Mesodermal cell (in vitro differentiated cells): Measurements from ENCODE around the gene NDST4.
A peak's percentile ranks its signal among the peaks of the same experiment; 100 is the strongest.
"Not testable (repeated sequence)": the region's sequence is repeated elsewhere in the genome, so short reads cannot be mapped to it uniquely, and the experiment has no call there.

Source experiments
- H3K27ac ChIP-seq: 2 replicates; pipeline ENCODE4 v1.7.0; 2013; ENCODE audit warnings: mild to moderate bottlenecking, low read depth, low read length, moderate library complexity; ENCODE audit not compliant: severe bottlenecking
- H3K36me3 ChIP-seq: 2 replicates; pipeline ENCODE4 v1.7.1; 2013; ENCODE audit warnings: mild to moderate bottlenecking, low read length, moderate library complexity; ENCODE audit not compliant: control insufficient read depth, insufficient read depth
- H3K4me1 ChIP-seq: one replicate; pipeline ENCODE4 v1.7.1; 2013; ENCODE audit warnings: mild to moderate bottlenecking, low read length; ENCODE audit not compliant: insufficient read depth, control insufficient read depth, poor library complexity, severe bottlenecking
- H3K4me3 ChIP-seq: 2 replicates; pipeline ENCODE4 v1.7.0; 2013; ENCODE audit warnings: low read length, control low read depth, mild to moderate bottlenecking; ENCODE audit not compliant: insufficient read depth, poor library complexity, severe bottlenecking; ENCODE audit errors: extremely low read depth
- H3K9me3 ChIP-seq: 2 replicates; pipeline ENCODE4 v1.7.1; 2013; ENCODE audit warnings: mild to moderate bottlenecking, low read length, moderate library complexity; ENCODE audit not compliant: control insufficient read depth
- WGBS, 2 experiments: methylation state at CpG; one replicate each; pipeline ENCODE4 v1.1.5; 2013; ENCODE audit warnings: missing lambda C conversion rate in 2 of 2; ENCODE audit not compliant: insufficient coverage in 2 of 2; 5-methylcytosine and 5-hydroxymethylcytosine counted together

NDST4 gene

DNA sequence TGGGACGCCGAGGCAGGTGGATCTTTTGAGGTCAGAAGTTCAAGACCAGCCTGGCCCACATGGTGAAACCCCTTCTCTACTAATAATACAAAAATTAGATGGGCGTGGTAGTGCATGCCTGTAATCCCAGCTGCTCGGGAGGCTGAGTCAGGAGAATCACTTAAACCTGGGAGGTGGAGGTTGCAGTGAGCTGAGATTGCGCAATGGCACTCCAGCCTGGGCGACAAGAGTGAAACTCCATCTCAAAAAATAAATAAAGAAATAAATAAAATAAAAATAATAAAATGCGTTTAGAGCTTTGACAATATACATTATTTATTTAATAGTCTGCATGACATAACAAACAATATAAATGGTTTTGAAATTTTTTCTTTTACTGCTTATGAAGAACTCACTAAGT is 133.0 kb downstream of the NDST4 start:
- H3K9me3 ChIP-seq, H3K36me3 ChIP-seq, H3K27ac ChIP-seq, H3K4me1 ChIP-seq, H3K4me3 ChIP-seq: not testable (repeated sequence)
- 100% methylated on average over 2 of the region's 7 CpGs; no CpG with 5 or more reads in 1 of the 2 experiments for WGBS, 2 experiments

DNA sequence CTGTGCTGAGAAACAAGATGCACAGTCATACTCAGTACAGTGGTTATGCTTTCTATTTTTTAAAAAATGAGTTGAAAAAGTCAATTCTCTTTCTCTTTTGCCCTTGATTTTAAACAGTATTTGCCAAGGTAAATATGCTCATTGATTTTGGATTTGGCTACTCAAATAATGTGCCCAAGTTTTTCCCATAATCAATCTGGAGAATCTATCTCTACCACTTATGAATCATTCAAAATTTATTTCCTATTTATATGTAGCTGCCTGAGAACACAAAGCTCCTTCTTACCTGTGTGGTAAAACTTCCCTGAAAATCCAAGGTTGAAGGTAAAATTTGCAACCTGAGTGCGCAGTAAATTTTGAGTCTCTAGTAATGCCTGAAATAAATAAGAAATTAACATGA is 136.5 kb downstream of the NDST4 start:
- H3K4me1 ChIP-seq: no peaks in the 10 kb centered on the region
- H3K36me3 ChIP-seq: no peaks in the 10 kb centered on the region
- H3K4me3 ChIP-seq: no peak overlapping the region
- H3K27ac ChIP-seq: no peak overlapping the region
- WGBS, 2 experiments: 100% methylated on average over 1 of the region's 1 CpG; no CpG with 5 or more reads in 1 of the 2 experiments
- no peaks in the 10 kb centered on the region for H3K9me3 ChIP-seq

DNA sequence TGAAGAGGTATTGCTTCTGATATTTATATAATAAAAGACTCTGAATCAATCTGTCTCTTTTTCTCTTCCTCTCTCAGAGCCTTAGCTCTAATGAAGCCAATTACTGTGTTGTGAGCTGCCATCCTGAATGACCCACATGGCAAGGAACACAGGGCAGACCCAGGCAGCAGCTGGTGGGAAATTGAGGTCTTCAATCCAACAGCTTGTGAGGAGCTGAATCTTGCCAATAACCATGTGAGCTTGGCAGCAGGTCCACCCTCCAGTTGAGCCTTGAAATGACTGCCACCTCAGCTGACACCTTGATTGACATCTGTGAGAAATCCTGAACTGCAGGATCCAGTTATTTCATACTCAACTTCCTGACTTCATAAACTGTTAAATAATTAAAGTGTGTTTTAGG is 149.4 kb downstream of the NDST4 start:
- no peaks in the 10 kb centered on the region for H3K9me3 ChIP-seq
- H3K4me3 ChIP-seq: no peak overlapping the region
- no peaks in the 10 kb centered on the region for H3K4me1 ChIP-seq
- H3K27ac ChIP-seq: no peak overlapping the region
- H3K36me3 ChIP-seq: no peaks in the 10 kb centered on the region

DNA sequence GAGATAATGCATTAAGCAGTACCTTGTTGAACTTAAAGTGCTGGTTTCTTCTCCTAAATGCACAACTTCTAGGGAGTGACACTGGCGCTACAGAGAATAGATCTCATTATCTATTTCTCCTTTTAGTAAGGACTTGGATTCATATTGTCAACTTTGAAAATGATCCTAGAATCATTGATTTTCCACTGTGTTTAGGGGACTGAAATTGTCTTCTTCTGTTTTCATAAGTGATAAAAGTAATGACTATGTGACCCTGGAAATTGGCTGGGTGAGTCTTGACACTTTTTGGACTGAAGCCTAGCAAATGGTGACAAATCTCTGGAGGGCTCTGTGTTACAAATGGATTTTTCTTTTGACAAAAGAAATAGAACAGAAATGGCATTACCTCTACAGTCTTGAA is 167.8 kb downstream of the NDST4 start:
- Histone ChIP-seq H3K27ac (no peak overlapping the region), H3K9me3 (no peaks in the 10 kb centered on the region), H3K4me3 (no peak overlapping the region), H3K36me3 (no peaks in the 10 kb centered on the region), H3K4me1 (no peaks in the 10 kb centered on the region)
- no CpG with 5 or more reads among the region's 1 CpG for WGBS, 2 experiments

DNA sequence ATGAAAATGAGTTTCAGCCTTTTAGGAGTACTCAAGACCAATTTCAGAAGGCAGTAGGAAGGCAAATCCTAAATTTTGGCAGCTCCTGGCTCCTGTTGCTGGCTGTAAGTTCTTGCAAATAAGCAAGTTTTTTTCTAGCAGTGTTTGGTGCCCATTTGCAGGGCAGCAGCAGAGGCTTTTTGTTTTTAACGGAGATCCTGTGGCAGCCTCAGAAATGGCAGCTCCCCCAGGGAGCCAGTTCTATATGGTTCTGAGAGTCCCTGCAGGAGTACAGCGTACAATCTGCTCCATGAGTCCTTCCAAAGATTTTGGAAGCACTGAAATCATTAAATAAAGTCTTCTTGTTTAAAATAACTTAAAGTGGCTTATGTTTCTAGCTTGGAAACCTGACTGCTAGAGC is 171.9 kb downstream of the NDST4 start:
- Histone ChIP-seq H3K4me1 (peaks cover 4% of the 10 kb centered on the region), H3K4me3 (no peak overlapping the region), H3K9me3 (no peaks in the 10 kb centered on the region), H3K27ac (no peak overlapping the region), H3K36me3 (no peaks in the 10 kb centered on the region)
- 22 to 45% methylated on average over 1 of the region's 2 CpGs for WGBS, 2 experiments

GRCh38 chr4:114927881-114928280 is 185.5 kb downstream of the NDST4 start:
- H3K27ac ChIP-seq: no peak overlapping the region
- H3K9me3 ChIP-seq: no peaks in the 10 kb centered on the region
- H3K36me3 ChIP-seq: no peaks in the 10 kb centered on the region
- WGBS, 2 experiments: no CpG with 5 or more reads among the region's 2 CpGs
- H3K4me1 ChIP-seq: no peaks in the 10 kb centered on the region
- H3K4me3 ChIP-seq: no peak overlapping the region

DNA sequence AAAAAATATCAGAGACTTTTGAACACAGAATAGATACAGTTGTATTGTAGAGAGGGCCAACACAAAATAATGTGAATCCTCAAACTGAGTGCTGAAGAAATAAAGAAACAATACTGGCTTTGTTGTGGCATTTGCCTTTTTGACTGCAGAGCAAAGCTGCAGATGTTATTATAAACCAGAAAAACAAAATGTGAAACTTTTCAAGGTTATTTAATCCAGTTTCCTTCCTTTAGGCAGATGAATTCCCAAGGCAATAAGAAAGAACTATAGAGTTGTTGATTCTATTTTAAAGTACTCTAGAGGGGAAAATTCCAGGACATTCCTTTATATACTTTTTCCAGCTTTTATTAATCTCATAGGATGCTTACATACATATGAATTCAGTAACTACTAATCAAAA is 186.8 kb downstream of the NDST4 start:
- no peaks in the 10 kb centered on the region for H3K9me3 ChIP-seq
- H3K4me3 ChIP-seq: no peak overlapping the region
- no peak overlapping the region for H3K27ac ChIP-seq
- no peaks in the 10 kb centered on the region for H3K36me3 ChIP-seq
- peaks cover 9% of the 10 kb centered on the region for H3K4me1 ChIP-seq

DNA sequence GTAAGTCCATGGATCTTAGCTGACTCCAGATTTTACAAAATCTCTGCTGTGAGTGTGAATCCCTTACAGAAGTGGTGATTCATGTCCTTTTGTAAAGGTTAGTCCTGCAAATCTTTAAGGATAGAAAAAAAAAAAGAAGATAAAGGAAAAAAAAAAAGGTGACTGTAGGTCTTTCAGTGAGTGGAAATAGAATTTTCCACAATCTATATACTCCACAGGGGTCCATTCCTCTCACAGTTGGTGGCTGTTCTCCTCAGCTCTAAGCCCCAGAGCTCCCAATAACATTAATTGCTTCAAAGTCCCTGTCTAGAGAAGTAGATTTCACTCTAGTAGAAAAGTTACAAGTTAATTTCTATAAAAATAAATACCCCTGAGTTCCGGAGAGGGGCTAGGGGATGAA is 189.1 kb downstream of the NDST4 start:
- WGBS, 2 experiments: no CpG with 5 or more reads among the region's 1 CpG
- Histone ChIP-seq H3K9me3 (no peaks in the 10 kb centered on the region), H3K27ac (no peak overlapping the region), H3K36me3 (no peaks in the 10 kb centered on the region), H3K4me1 (peaks cover 9% of the 10 kb centered on the region), H3K4me3 (no peak overlapping the region)

DNA sequence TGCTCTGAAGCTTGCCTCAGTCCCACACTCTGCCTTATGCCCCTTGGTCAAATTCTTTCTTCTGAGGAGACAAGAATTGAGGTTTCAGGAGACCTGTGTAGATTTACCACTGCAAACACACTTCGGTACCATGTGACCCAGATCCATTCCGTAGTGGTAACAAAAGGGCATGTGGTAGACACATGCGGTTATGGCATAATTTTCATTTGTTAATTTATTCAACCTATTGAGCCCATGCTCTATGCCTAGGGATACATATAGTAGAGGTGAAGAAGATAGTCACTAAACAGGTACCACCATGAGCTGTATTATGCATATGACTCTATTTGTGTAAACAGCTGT is 190.9 kb downstream of the NDST4 start:
- H3K36me3 ChIP-seq: no peaks in the 10 kb centered on the region
- H3K27ac ChIP-seq: peak overlapping the region; percentile 59
- H3K4me3 ChIP-seq: no peak overlapping the region
- 80 to 100% methylated on average over 2 of the region's 3 CpGs for WGBS, 2 experiments
- no peaks in the 10 kb centered on the region for H3K9me3 ChIP-seq
- peaks cover 9% of the 10 kb centered on the region for H3K4me1 ChIP-seq

- WGBS, 2 experiments: 49 to 64% methylated on average over 6 to 8 of the region's 13 CpGs
- Histone ChIP-seq H3K36me3 (no peaks in the 10 kb centered on the region), H3K27ac (peak overlapping the region; percentile 59), H3K4me3 (no peak overlapping the region), H3K4me1 (peaks cover 9% of the 10 kb centered on the region), H3K9me3 (no peaks in the 10 kb centered on the region)
These were observed 191.4 kb downstream of the NDST4 start for GRCh38 chr4:114921790-114922591.

GRCh38 chr4:114921191-114921590 is 192.2 kb downstream of the NDST4 start:
- H3K9me3 ChIP-seq: no peaks in the 10 kb centered on the region
- no CpG with 5 or more reads among the region's 3 CpGs for WGBS, 2 experiments

More at GRCh38 chr4:114921191-114921590, 192.2 kb downstream of the NDST4 start:
- H3K36me3 ChIP-seq: no peaks in the 10 kb centered on the region
- no peak overlapping the region for H3K27ac ChIP-seq
- H3K4me3 ChIP-seq: no peak overlapping the region
- peaks cover 9% of the 10 kb centered on the region for H3K4me1 ChIP-seq
